Rectal smooth muscle tissue (tissue), 1 donor: Measurements from ENCODE around the gene C1orf141.
"Not testable (repeated sequence)": the region's sequence is repeated elsewhere in the genome, so short reads cannot be mapped to it uniquely, and the experiment has no call there.

Experiments
- H3K27ac ChIP-seq: one replicate; pipeline ENCODE4 v1.7.0; 2013; ENCODE audit warnings: low read depth, low read length, inconsistent platforms
- H3K27me3 ChIP-seq: one replicate; pipeline ENCODE4 v1.7.0; 2013; ENCODE audit warnings: low read length; ENCODE audit not compliant: control insufficient read depth, insufficient read depth
- H3K36me3 ChIP-seq: one replicate; pipeline ENCODE4 v1.7.0; 2013; ENCODE audit warnings: low read length; ENCODE audit not compliant: control insufficient read depth, insufficient read depth
- H3K4me1 ChIP-seq: one replicate; pipeline ENCODE4 v1.7.0; 2013; ENCODE audit warnings: low read length; ENCODE audit not compliant: control insufficient read depth, insufficient read depth
- H3K4me3 ChIP-seq: one replicate; pipeline ENCODE4 v1.7.0; 2013; ENCODE audit warnings: low read length
- H3K9ac ChIP-seq: one replicate; pipeline ENCODE4 v1.7.0; 2013; ENCODE audit warnings: low read length

The C1orf141 gene

GRCh38 chr1:67159233-67159632 is 24.5 kb upstream of the C1orf141 start:
- Histone ChIP-seq H3K4me1 (no peaks in the 10 kb centered on the region), H3K27ac (no peak overlapping the region), H3K9ac (no peak overlapping the region), H3K36me3 (no peaks in the 10 kb centered on the region), H3K4me3 (no peak overlapping the region), H3K27me3 (no peaks in the 10 kb centered on the region)

GRCh38 chr1:67158401-67158800 is 23.6 kb upstream of the C1orf141 start:
- no peak overlapping the region for H3K27ac ChIP-seq
- no peaks in the 10 kb centered on the region for H3K36me3 ChIP-seq
- no peaks in the 10 kb centered on the region for H3K27me3 ChIP-seq
- no peak overlapping the region for H3K4me3 ChIP-seq
- H3K9ac ChIP-seq: no peak overlapping the region
- no peaks in the 10 kb centered on the region for H3K4me1 ChIP-seq

- no peak overlapping the region for H3K27ac ChIP-seq
- H3K4me1 ChIP-seq: peaks cover 5% of the 10 kb centered on the region
- no peak overlapping the region for H3K9ac ChIP-seq
- no peaks in the 10 kb centered on the region for H3K27me3 ChIP-seq
- no peak overlapping the region for H3K4me3 ChIP-seq
- no peaks in the 10 kb centered on the region for H3K36me3 ChIP-seq
Observed at GRCh38 chr1:67150931-67151330, 16.2 kb upstream of the C1orf141 start.

- no peaks in the 10 kb centered on the region for H3K27me3 ChIP-seq
- H3K36me3 ChIP-seq: no peaks in the 10 kb centered on the region
- H3K4me3 ChIP-seq: peak overlapping the region; percentile 44
- H3K9ac ChIP-seq: no peak overlapping the region
- peaks cover 5% of the 10 kb centered on the region for H3K4me1 ChIP-seq
- no peak overlapping the region for H3K27ac ChIP-seq
Observed at GRCh38 chr1:67149179-67149770, 14.5 kb upstream of the C1orf141 start.

GRCh38 chr1:67148516-67149178 is 13.9 kb upstream of the C1orf141 start:
- H3K27me3 ChIP-seq: no peaks in the 10 kb centered on the region
- peak overlapping the region; percentile 44 for H3K4me3 ChIP-seq
- H3K9ac ChIP-seq: no peak overlapping the region
- no peaks in the 10 kb centered on the region for H3K36me3 ChIP-seq
- no peak overlapping the region for H3K27ac ChIP-seq
- peaks cover 5% of the 10 kb centered on the region for H3K4me1 ChIP-seq

GRCh38 chr1:67147973-67148372 is 13.2 kb upstream of the C1orf141 start:
- not testable (repeated sequence) for H3K9ac ChIP-seq, H3K4me1 ChIP-seq, H3K27me3 ChIP-seq, H3K27ac ChIP-seq, H3K4me3 ChIP-seq, H3K36me3 ChIP-seq

GRCh38 chr1:67146539-67146938 is 11.8 kb upstream of the C1orf141 start:
- no peaks in the 10 kb centered on the region for H3K27me3 ChIP-seq
- peaks cover 5% of the 10 kb centered on the region for H3K4me1 ChIP-seq

GRCh38 chr1:67146101-67146500 is 11.3 kb upstream of the C1orf141 start:
- Histone ChIP-seq H3K4me1 (peaks cover 5% of the 10 kb centered on the region), H3K4me3 (no peak overlapping the region), H3K9ac (no peak overlapping the region), H3K27me3 (no peaks in the 10 kb centered on the region), H3K36me3 (no peaks in the 10 kb centered on the region), H3K27ac (no peak overlapping the region)

More at GRCh38 chr1:67146539-67146938, 11.8 kb upstream of the C1orf141 start:
- no peak overlapping the region for H3K9ac ChIP-seq
- no peak overlapping the region for H3K27ac ChIP-seq
- H3K4me3 ChIP-seq: no peak overlapping the region
- no peaks in the 10 kb centered on the region for H3K36me3 ChIP-seq

- H3K36me3 ChIP-seq: no peaks in the 10 kb centered on the region
- no peaks in the 10 kb centered on the region for H3K27me3 ChIP-seq
- no peak overlapping the region for H3K27ac ChIP-seq
- H3K4me1 ChIP-seq: peaks cover 5% of the 10 kb centered on the region
- no peak overlapping the region for H3K4me3 ChIP-seq
- H3K9ac ChIP-seq: no peak overlapping the region
Observed at GRCh38 chr1:67144696-67145095, 9.9 kb upstream of the C1orf141 start.

GRCh38 chr1:67143966-67144365 is 9.2 kb upstream of the C1orf141 start:
- no peak overlapping the region for H3K9ac ChIP-seq
- H3K4me3 ChIP-seq: no peak overlapping the region
- H3K27ac ChIP-seq: no peak overlapping the region
- H3K27me3 ChIP-seq: no peaks in the 10 kb centered on the region
- no peaks in the 10 kb centered on the region for H3K36me3 ChIP-seq
- peaks cover 4% of the 10 kb centered on the region for H3K4me1 ChIP-seq

GRCh38 chr1:67142931-67143330 is 8.2 kb upstream of the C1orf141 start:
- Histone ChIP-seq H3K27ac (no peak overlapping the region), H3K9ac (no peak overlapping the region), H3K4me1 (no peaks in the 10 kb centered on the region), H3K4me3 (no peak overlapping the region), H3K36me3 (no peaks in the 10 kb centered on the region), H3K27me3 (no peaks in the 10 kb centered on the region)

GRCh38 chr1:67141832-67142231 is 7.1 kb upstream of the C1orf141 start:
- H3K36me3 ChIP-seq, H3K9ac ChIP-seq, H3K4me3 ChIP-seq, H3K4me1 ChIP-seq, H3K27me3 ChIP-seq, H3K27ac ChIP-seq: not testable (repeated sequence)

- Histone ChIP-seq H3K4me1 (no peaks in the 10 kb centered on the region), H3K4me3 (no peak overlapping the region), H3K27me3 (no peaks in the 10 kb centered on the region), H3K27ac (no peak overlapping the region), H3K9ac (no peak overlapping the region), H3K36me3 (no peaks in the 10 kb centered on the region)
Observed at GRCh38 chr1:67140460-67140859, 5.7 kb upstream of the C1orf141 start.
